Kidney (tissue), 14 donors: ENCODE measurements around the gene KIF21B. TPM values are rescaled to one million over a fixed set of nuclear protein-coding genes. Genes with fewer than 3 reads are reported as not detected.
"Not testable (repeated sequence)": the region's sequence is repeated elsewhere in the genome, so short reads cannot be mapped to it uniquely, and the experiment has no call there.

Source experiments
- DNase-seq, 5 donors: peaks; one replicate each; pipeline ENCODE4 v3.0.0-alpha.2; 2013 to 2020
- FAIRE-seq: peaks from 2 replicates; lab custom pipeline; 2012; peaks lifted over from hg19 to GRCh38; lab: Jason Lieb, UNC
- H3K27ac ChIP-seq, 2 donors: one replicate each; pipeline ENCODE4 v1.7.0; 2013; ENCODE audit warnings: low read depth in 2 of 2, low read length in 2 of 2, inconsistent platforms in 1 of 2
- H3K27me3 ChIP-seq: one replicate; pipeline ENCODE4 v1.7.1; 2013; ENCODE audit warnings: low read length, inconsistent platforms; ENCODE audit not compliant: control insufficient read depth, insufficient read depth
- H3K36me3 ChIP-seq, 3 donors: one replicate each; pipeline versions ENCODE4 v1.7.0 to v1.7.1; 2013; ENCODE audit warnings: low read length in 3 of 3, control low read depth in 1 of 3, inconsistent platforms in 1 of 3; ENCODE audit not compliant: insufficient read depth in 3 of 3, control insufficient read depth in 2 of 3
- H3K4me1 ChIP-seq, 3 donors: one replicate each; pipeline versions ENCODE4 v1.7.0 to v1.7.1; 2013; ENCODE audit warnings: low read length in 3 of 3, inconsistent platforms in 1 of 3, low read depth in 1 of 3; ENCODE audit not compliant: control insufficient read depth in 2 of 3, insufficient read depth in 2 of 3
- H3K4me3 ChIP-seq, 3 donors: one replicate each; pipeline versions ENCODE4 v1.7.0 to v1.8.1; 2013; ENCODE audit warnings: low read length in 3 of 3, control low read depth in 1 of 3, inconsistent platforms in 1 of 3
- H3K9ac ChIP-seq, 3 donors: one replicate each; pipeline versions ENCODE4 v1.7.0 to v1.7.1; 2013; ENCODE audit warnings: low read length in 3 of 3, control low read depth in 1 of 3, inconsistent platforms in 1 of 3
- H3K9me3 ChIP-seq, 3 donors: one replicate each; pipeline versions ENCODE4 v1.7.0 to v1.7.1; 2013; ENCODE audit warnings: low read length in 3 of 3, control low read depth in 1 of 3, inconsistent platforms in 1 of 3; ENCODE audit not compliant: control insufficient read depth in 2 of 3, insufficient read depth in 1 of 3
- intact Hi-C: fragments of 100-400 bp; cut with DNase I; formaldehyde crosslinking; loops from one replicate; pipeline ENCODE4 v1.11.1; 2022
- polyA plus RNA-seq: library from polyadenylated mRNA; stranded (reverse); fragments of 350-450 nt; fragmentation: Illumina TruSeq; extraction: RNeasy Lipid Tissue Mini Kit (QIAGEN cat#74804); gene quantifications from one replicate; pipeline ENCODE4 v1.2.3, GENCODE V29; 2014; ENCODE audit warnings: low read depth, low replicate concordance; ENCODE audit not compliant: insufficient read depth
- total RNA-seq: library from RNA; stranded (reverse); fragmentation: NEBNext Ultra II Directional; extraction: Animal tissue kit (Norgen Biotek cat#: 25700); gene quantifications from one replicate; pipeline ENCODE4 v1.2.1, GENCODE V29; 2021
- TF ChIP-seq, protein P1 (sequence below): IDR thresholded peaks from 3 replicates; pipeline ENCODE4 v1.5.1; 2012; ENCODE audit warnings: mild to moderate bottlenecking, moderate library complexity, borderline replicate concordance; ENCODE audit not compliant: insufficient read depth; ENCODE audit errors: extremely low read depth
- donor health status: control.
- donor health status: control.
- donor health status: control.
- donor health status: control.
- donor health status: control.
- donor health status: DM: yes; HTN: yes; CAD: no.
- donor health status: Normal renal cell carcinoma (clear cell type).

KIF21B gene
- total and polyA plus RNA-seq, 2 donors from 2014 or later, result 0.19 to 5.6 TPM

DNA sequence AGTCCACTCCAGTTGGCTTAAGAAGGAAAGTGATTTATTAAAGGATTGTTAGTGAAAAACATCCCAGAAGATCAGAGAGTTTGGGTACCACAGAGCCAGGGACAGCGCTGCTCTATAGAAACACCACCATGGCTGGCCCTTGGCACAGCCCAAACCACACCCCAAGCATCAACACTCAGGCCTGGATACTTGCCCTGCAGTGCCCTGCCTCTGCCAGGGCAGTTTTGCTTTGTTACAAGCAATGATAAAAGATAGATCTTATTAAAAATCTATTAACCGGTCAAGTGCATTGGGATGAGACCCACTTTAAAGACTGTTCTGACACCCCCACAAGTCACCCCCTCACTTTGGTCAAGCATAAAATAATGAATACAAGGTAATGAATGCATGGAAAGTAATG is 56.6 kb downstream of the KIF21B start:
- H3K36me3 ChIP-seq, result no peaks in the 10 kb centered on the region
- H3K9ac ChIP-seq, result no peak overlapping the region
- no peaks in the 10 kb centered on the region for H3K4me1 ChIP-seq
- no peak overlapping the region for H3K4me3 ChIP-seq
- TF ChIP-seq, protein P1, sequence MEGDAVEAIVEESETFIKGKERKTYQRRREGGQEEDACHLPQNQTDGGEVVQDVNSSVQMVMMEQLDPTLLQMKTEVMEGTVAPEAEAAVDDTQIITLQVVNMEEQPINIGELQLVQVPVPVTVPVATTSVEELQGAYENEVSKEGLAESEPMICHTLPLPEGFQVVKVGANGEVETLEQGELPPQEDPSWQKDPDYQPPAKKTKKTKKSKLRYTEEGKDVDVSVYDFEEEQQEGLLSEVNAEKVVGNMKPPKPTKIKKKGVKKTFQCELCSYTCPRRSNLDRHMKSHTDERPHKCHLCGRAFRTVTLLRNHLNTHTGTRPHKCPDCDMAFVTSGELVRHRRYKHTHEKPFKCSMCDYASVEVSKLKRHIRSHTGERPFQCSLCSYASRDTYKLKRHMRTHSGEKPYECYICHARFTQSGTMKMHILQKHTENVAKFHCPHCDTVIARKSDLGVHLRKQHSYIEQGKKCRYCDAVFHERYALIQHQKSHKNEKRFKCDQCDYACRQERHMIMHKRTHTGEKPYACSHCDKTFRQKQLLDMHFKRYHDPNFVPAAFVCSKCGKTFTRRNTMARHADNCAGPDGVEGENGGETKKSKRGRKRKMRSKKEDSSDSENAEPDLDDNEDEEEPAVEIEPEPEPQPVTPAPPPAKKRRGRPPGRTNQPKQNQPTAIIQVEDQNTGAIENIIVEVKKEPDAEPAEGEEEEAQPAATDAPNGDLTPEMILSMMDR, result no peak
- H3K9me3 ChIP-seq, result no peaks in the 10 kb centered on the region
- no peaks in the 10 kb centered on the region for H3K27me3 ChIP-seq
- no peak overlapping the region for H3K27ac ChIP-seq
- no peak for FAIRE-seq
- intact Hi-C loops, result loop anchor here (5.0 kb wide), 1 partner anchor 145 kb away; the partner anchor contains the start of gene CACNA1S
- peak in 1 of 5 donors; percentile 17 for DNase-seq

GRCh38 chr1:200965111-200965805 is 58.3 kb downstream of the KIF21B start:
- no peak for FAIRE-seq
- Histone ChIP-seq H3K27me3 (no peaks in the 10 kb centered on the region), H3K9ac (no peak overlapping the region), H3K27ac (no peak overlapping the region), H3K4me3 (no peak overlapping the region), H3K36me3 (no peaks in the 10 kb centered on the region), H3K4me1 (no peaks in the 10 kb centered on the region), H3K9me3 (no peaks in the 10 kb centered on the region)
- intact Hi-C loops, result loop anchor here (5.0 kb wide), 1 partner anchor 147 kb away; the partner anchor contains the start of gene CACNA1S
- DNase-seq, result peak in 1 of 5 donors; percentile 22
- TF ChIP-seq, protein P1, result no peak

- H3K9ac ChIP-seq, DNase-seq, intact Hi-C loops, H3K4me3 ChIP-seq, FAIRE-seq, H3K4me1 ChIP-seq, H3K27me3 ChIP-seq, H3K9me3 ChIP-seq, H3K36me3 ChIP-seq, H3K27ac ChIP-seq: not testable (repeated sequence)
Measured at GRCh38 chr1:200963888-200964287, 59.6 kb downstream of the KIF21B start.

DNA sequence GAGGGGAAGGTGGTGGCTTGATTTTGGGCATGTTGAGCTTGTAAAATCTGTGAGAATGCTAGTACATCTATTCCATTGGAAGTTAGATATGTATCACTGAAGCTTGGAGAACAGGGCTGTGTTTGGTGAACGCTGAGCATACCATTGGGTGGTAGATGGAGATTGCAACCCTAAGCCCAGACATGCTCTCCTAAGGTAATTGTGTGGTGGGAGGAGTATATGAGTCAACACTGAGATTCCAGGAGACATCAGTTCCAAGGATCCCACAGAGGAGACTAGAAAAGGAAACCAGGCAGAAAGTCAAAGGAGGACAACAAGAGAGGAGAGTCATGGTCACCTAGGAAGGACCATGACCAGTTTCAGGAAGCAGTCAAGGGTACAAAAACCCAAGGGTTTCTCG is 60.4 kb downstream of the KIF21B start:
- Histone ChIP-seq H3K27ac (no peak overlapping the region), H3K9me3 (no peaks in the 10 kb centered on the region), H3K27me3 (no peaks in the 10 kb centered on the region), H3K36me3 (no peaks in the 10 kb centered on the region), H3K4me1 (no peaks in the 10 kb centered on the region), H3K9ac (no peak overlapping the region), H3K4me3 (no peak overlapping the region)
- DNase-seq (peak in 1 of 5 donors; percentile 1), FAIRE-seq (no peak)
- TF ChIP-seq, protein P1, result no peak
- intact Hi-C loops, result no loop called here
